Natural killer cell (primary cell): ENCODE measurements around the gene NFXL1. TPM values are rescaled to one million over a fixed set of nuclear protein-coding genes. Genes with fewer than 3 reads are reported as not detected.

Experiments
- ATAC-seq, 3 donors: fragments of 150-1000 bp in 2 of 3; fragments of 200-7000 bp in 1 of 3; cut with Tn5 transposase; 1 replicate in 1 of 3; 2 replicates in 2 of 3; pipeline ENCODE4 v1.10.0; 2021; ENCODE audit warnings: mild to moderate bottlenecking in 2 of 3, moderate library complexity in 2 of 3
- DNase-seq, 2 donors: peaks; one replicate each; pipeline versions ENCODE4 v3.0.0 to v3.0.0-alpha.2; 2013 to 2021; ENCODE audit warnings: mixed read lengths in 1 of 2
- H3K27ac ChIP-seq: one replicate; pipeline ENCODE4 v1.5.1; 2013; ENCODE audit warnings: mild to moderate bottlenecking, low read length
- H3K27me3 ChIP-seq: one replicate; pipeline ENCODE4 v1.6.1; 2013; ENCODE audit warnings: low read length; ENCODE audit not compliant: control insufficient read depth, insufficient read depth
- H3K36me3 ChIP-seq: one replicate; pipeline ENCODE4 v1.6.1; 2013; ENCODE audit warnings: low read length; ENCODE audit not compliant: control insufficient read depth, insufficient read depth
- H3K4me1 ChIP-seq: one replicate; pipeline ENCODE4 v1.6.1; 2013; ENCODE audit warnings: low read length; ENCODE audit not compliant: control insufficient read depth, insufficient read depth
- H3K4me3 ChIP-seq: one replicate; pipeline ENCODE4 v1.5.1; 2013; ENCODE audit warnings: low read length
- H3K9me3 ChIP-seq: one replicate; pipeline ENCODE4 v1.6.1; 2013; ENCODE audit warnings: low read length; ENCODE audit not compliant: control insufficient read depth, insufficient read depth
- H3K27ac Mint-ChIP-seq, 2 donors: one replicate each; pipeline ENCODE4 v1.8.0; 2022; ENCODE audit warnings: mild to moderate bottlenecking in 2 of 2, mixed read lengths in 2 of 2, moderate library complexity in 1 of 2
- H3K27me3 Mint-ChIP-seq, 2 donors: one replicate each; pipeline ENCODE4 v1.8.0; 2022; ENCODE audit warnings: low read depth in 2 of 2, mixed read lengths in 2 of 2
- H3K36me3 Mint-ChIP-seq: one replicate; pipeline ENCODE4 v1.8.0; 2022; ENCODE audit warnings: mixed read lengths
- H3K4me1 Mint-ChIP-seq, 2 donors: one replicate each; pipeline ENCODE4 v1.8.0; 2022; ENCODE audit warnings: mixed read lengths in 2 of 2
- H3K4me3 Mint-ChIP-seq: one replicate; pipeline ENCODE4 v1.8.0; 2022; ENCODE audit warnings: mild to moderate bottlenecking, moderate library complexity, mixed read lengths
- H3K9me3 Mint-ChIP-seq, 2 donors: one replicate each; pipeline ENCODE4 v1.8.0; 2022; ENCODE audit warnings: mixed read lengths in 2 of 2
- WGBS: methylation state at CpG from one replicate; pipeline ENCODE4 v1.1.7; 2013; ENCODE audit warnings: missing lambda C conversion rate; ENCODE audit not compliant: insufficient coverage; 5-methylcytosine and 5-hydroxymethylcytosine counted together
- intact Hi-C: fragments of 100-400 bp; cut with micrococcal nuclease; formaldehyde crosslinking; loops from one replicate; pipeline ENCODE4 v1.14.2; 2022
- total RNA-seq, 4 donors: library from RNA; stranded (reverse); fragments of 120-200 nt in 1 of 4; gene quantifications; one replicate each; pipeline versions ENCODE4 v1.2.3 to v1.2.4, GENCODE V29; 2013 to 2022
- TF ChIP-seq, protein P1 (sequence below): fragments of 200-600 bp; IDR thresholded peaks from one replicate; pipeline ENCODE4 v1.8.0; 2022; ENCODE audit warnings: antibody characterized with exemption

NFXL1 gene
- total RNA-seq, 3 donors from 2014 or later (not counting 1 experiment from before 2014, with no cell fraction given) = 6.5 to 11.4 (median 9.9) TPM

GRCh38 chr4:47837094-47837907, 77.1 kb downstream of the NFXL1 start:
- Histone ChIP-seq H3K36me3 (no peaks in the 10 kb centered on the region), H3K27me3 (peaks cover 7% of the 10 kb centered on the region), H3K4me3 (peak overlapping the region; percentile 50), H3K27ac (no peak overlapping the region), H3K9me3 (no peaks in the 10 kb centered on the region), H3K4me1 (peaks cover 28% of the 10 kb centered on the region)
- under 1% methylated on average over 58 of the region's 58 CpGs for WGBS
- Mint-ChIP-seq H3K27me3 (peaks cover 14 to 27% of the 10 kb centered on the region in 2 donors), H3K9me3 (no peaks in the 10 kb centered on the region), H3K4me1 (peaks cover 27 to 33% of the 10 kb centered on the region in 2 donors), H3K27ac (peak overlapping the region in 1 of 2 donors; percentile 71), H3K36me3 (no peaks in the 10 kb centered on the region), H3K4me3 (peak overlapping the region; percentile 92)
- intact Hi-C loops = no loop called here
- TF ChIP-seq, protein P1, sequence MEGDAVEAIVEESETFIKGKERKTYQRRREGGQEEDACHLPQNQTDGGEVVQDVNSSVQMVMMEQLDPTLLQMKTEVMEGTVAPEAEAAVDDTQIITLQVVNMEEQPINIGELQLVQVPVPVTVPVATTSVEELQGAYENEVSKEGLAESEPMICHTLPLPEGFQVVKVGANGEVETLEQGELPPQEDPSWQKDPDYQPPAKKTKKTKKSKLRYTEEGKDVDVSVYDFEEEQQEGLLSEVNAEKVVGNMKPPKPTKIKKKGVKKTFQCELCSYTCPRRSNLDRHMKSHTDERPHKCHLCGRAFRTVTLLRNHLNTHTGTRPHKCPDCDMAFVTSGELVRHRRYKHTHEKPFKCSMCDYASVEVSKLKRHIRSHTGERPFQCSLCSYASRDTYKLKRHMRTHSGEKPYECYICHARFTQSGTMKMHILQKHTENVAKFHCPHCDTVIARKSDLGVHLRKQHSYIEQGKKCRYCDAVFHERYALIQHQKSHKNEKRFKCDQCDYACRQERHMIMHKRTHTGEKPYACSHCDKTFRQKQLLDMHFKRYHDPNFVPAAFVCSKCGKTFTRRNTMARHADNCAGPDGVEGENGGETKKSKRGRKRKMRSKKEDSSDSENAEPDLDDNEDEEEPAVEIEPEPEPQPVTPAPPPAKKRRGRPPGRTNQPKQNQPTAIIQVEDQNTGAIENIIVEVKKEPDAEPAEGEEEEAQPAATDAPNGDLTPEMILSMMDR = no peak
- DNase-seq (peak; percentile 29 to 67), ATAC-seq (peak; percentile 78 to 83 (median 82))

GRCh38 chr4:47836641-47837093, 77.7 kb downstream of the NFXL1 start:
- Histone ChIP-seq H3K27ac (no peak overlapping the region), H3K4me1 (peaks cover 28% of the 10 kb centered on the region), H3K36me3 (no peaks in the 10 kb centered on the region), H3K4me3 (peak overlapping the region; percentile 50), H3K9me3 (no peaks in the 10 kb centered on the region), H3K27me3 (peaks cover 7% of the 10 kb centered on the region)
- H3K36me3 Mint-ChIP-seq = no peaks in the 10 kb centered on the region
- H3K4me1 Mint-ChIP-seq = peaks cover 27 to 33% of the 10 kb centered on the region in 2 donors
- intact Hi-C loops = loop anchor here (1.0 kb wide), 1 partner anchor 150 kb away; no protein-coding TSS in a partner anchor
- H3K27me3 Mint-ChIP-seq = peaks cover 14 to 27% of the 10 kb centered on the region in 2 donors
- peak overlapping the region in 1 of 2 donors; percentile 71 for H3K27ac Mint-ChIP-seq
- TF ChIP-seq, protein P1 = peak; percentile 5
- ATAC-seq (peak; percentile 61 to 66 (median 65)), DNase-seq (peak; percentile 23 to 68)
- no peaks in the 10 kb centered on the region for H3K9me3 Mint-ChIP-seq
- WGBS = under 1% methylated on average over 27 of the region's 27 CpGs
- H3K4me3 Mint-ChIP-seq = peak overlapping the region; percentile 92

GRCh38 chr4:47835494-47835893, 78.9 kb downstream of the NFXL1 start:
- peak overlapping the region; percentile 92 for H3K4me3 Mint-ChIP-seq
- WGBS = 72% methylated on average over 2 of the region's 2 CpGs
- ATAC-seq = no peak

More at GRCh38 chr4:47835494-47835893, 78.9 kb downstream of the NFXL1 start:
- Mint-ChIP-seq H3K36me3 (no peaks in the 10 kb centered on the region), H3K9me3 (no peaks in the 10 kb centered on the region), H3K4me1 (peaks cover 38 to 41% of the 10 kb centered on the region in 2 donors), H3K27ac (no peak overlapping the region), H3K27me3 (peaks cover 14 to 27% of the 10 kb centered on the region in 2 donors)
- Histone ChIP-seq H3K27ac (no peak overlapping the region), H3K27me3 (peaks cover 7% of the 10 kb centered on the region), H3K36me3 (no peaks in the 10 kb centered on the region), H3K4me1 (peaks cover 34% of the 10 kb centered on the region), H3K4me3 (no peak overlapping the region), H3K9me3 (no peaks in the 10 kb centered on the region)
- TF ChIP-seq, protein P1 = no peak
- DNase-seq = no peak
- intact Hi-C loops = no loop called here
